ENCODE data around the gene KMO.

KMO gene

GRCh38 chr1:241503444-241503843 is 28.7 kb upstream of the KMO start:
- TF ChIP-seq, protein P1, sequence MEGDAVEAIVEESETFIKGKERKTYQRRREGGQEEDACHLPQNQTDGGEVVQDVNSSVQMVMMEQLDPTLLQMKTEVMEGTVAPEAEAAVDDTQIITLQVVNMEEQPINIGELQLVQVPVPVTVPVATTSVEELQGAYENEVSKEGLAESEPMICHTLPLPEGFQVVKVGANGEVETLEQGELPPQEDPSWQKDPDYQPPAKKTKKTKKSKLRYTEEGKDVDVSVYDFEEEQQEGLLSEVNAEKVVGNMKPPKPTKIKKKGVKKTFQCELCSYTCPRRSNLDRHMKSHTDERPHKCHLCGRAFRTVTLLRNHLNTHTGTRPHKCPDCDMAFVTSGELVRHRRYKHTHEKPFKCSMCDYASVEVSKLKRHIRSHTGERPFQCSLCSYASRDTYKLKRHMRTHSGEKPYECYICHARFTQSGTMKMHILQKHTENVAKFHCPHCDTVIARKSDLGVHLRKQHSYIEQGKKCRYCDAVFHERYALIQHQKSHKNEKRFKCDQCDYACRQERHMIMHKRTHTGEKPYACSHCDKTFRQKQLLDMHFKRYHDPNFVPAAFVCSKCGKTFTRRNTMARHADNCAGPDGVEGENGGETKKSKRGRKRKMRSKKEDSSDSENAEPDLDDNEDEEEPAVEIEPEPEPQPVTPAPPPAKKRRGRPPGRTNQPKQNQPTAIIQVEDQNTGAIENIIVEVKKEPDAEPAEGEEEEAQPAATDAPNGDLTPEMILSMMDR (IDR thresholded peaks at IDR 0.05; ENCODE audit: control insufficient read depth, extremely low read depth, insufficient read depth) = no peak
- DNase-seq (ENCODE audit: low read depth) = no peak

GRCh38 chr1:241507189-241507863 is 24.9 kb upstream of the KMO start:
- DNase-seq (ENCODE audit: low read depth) = no peak
- TF ChIP-seq, protein P1 (IDR thresholded peaks at IDR 0.05; ENCODE audit: control insufficient read depth, extremely low read depth, insufficient read depth) = no peak
- H3K4me3 ChIP-seq (ENCODE audit: low read depth, low read length) = no peak overlapping the region

More at GRCh38 chr1:241503444-241503843, 28.7 kb upstream of the KMO start:
- no peak overlapping the region for H3K4me3 ChIP-seq (ENCODE audit: low read depth, low read length)

DNA sequence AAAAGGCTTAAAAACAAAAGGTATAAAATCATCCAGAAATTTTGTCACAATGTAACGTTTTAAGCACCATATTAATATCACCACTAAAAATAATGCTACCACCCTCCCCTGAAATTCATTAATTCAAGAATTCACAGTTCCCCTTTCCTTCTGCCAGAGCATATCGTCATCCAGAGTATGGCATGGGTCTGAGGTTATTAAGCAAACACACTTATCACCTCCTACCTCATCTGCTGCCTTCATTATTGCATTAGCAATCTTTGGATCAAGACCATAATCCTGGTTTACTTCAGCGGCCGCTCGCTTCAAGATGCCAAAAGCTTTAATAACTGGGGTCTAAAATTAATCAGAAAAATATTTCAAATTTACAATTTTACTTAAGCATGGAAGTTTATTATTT is 18.8 kb upstream of the KMO start:
- TF ChIP-seq, protein P1 (IDR thresholded peaks at IDR 0.05; ENCODE audit: control insufficient read depth, extremely low read depth, insufficient read depth) = no peak
- DNase-seq (ENCODE audit: low read depth) = no peak
- no peak overlapping the region for H3K4me3 ChIP-seq (ENCODE audit: low read depth, low read length)

DNA sequence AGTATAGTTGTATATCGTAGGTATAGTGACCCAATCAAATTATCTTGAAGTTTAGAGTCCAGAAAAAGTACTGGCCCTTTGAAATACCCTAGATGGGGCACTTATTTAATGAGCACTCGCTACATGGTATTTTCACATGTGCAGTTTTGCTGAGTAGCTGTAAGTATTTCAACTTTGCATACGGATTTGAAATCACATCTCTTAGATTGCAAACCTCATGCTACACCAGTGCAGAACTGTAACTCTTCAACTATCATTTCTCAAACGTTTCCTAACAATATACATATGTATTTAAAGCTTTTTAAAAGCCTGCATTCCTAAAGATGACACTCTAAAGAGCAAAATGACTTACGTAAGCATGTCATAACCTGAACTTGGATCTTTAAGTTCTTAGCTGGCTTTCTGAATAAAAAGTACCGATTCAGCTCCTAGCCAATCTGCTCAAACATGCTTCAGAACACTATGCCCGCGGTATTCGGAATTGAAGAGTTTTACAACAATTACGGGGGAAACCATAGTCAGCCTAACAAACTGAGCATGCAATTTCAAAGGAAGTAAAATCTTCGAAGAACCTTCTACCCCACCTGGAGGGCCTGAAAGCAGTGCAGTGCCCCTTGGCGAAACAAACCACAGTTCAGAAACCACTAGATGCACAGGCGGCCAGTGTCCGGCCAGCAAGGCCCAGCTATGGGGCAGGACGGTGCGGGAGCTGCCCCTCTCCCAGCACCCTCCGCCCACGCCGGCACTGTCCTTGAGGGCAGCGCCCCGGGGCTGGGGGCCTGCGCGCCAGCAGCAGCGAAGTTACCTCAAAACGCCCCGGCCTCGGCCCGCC is 13.5 kb upstream of the KMO start:
- DNase-seq (ENCODE audit: low read depth) = no peak
- TF ChIP-seq, protein P1 (IDR thresholded peaks at IDR 0.05; ENCODE audit: control insufficient read depth, extremely low read depth, insufficient read depth) = no peak
- H3K4me3 ChIP-seq (ENCODE audit: low read depth, low read length) = peak overlapping the region; percentile 67

GRCh38 chr1:241519308-241520079 is 12.7 kb upstream of the KMO start, which contains the start of gene FH:
Gene FH, minus strand, starts transcription at chr1:241519755. Its CDS starts 33 bp downstream, at chr1:241519722.
- TF ChIP-seq, protein P1 (IDR thresholded peaks at IDR 0.05; ENCODE audit: control insufficient read depth, extremely low read depth, insufficient read depth) = no peak
- H3K4me3 ChIP-seq (ENCODE audit: low read depth, low read length) = peak within 1 kb of the TSS; percentile 67
- DNase-seq (ENCODE audit: low read depth) = peak; percentile 96

- TF ChIP-seq, protein P1 (IDR thresholded peaks at IDR 0.05; ENCODE audit: control insufficient read depth, extremely low read depth, insufficient read depth) = no peak
- DNase-seq (ENCODE audit: low read depth) = no peak
- H3K4me3 ChIP-seq (ENCODE audit: low read depth, low read length) = peak overlapping the region; percentile 67
Observed at GRCh38 chr1:241520080-241520465, 12.1 kb upstream of the KMO start.

All from LNCaP clone FGC (cell line).